K562 (cell line): ENCODE results near the gene RAI14. TPM values are rescaled to one million over a fixed set of nuclear protein-coding genes. Genes with fewer than 3 reads are reported as not detected.

Source experiments
- ATF1 ChIP-seq, 2 experiments: fragments of 450-650 bp in 1 of 2; IDR thresholded peaks; 2 replicates each; pipeline ENCODE4 v1.6.1; 2016; ENCODE audit warnings: missing compliant biosample characterization in 1 of 2, missing genetic modification characterization in 1 of 2
- CBFA2T2 ChIP-seq: fragments of 450-650 bp; conservative IDR thresholded peaks from 2 replicates; pipeline ENCODE4 v1.6.1; 2017; ENCODE audit warnings: mild to moderate bottlenecking
- CBFA2T3 ChIP-seq: fragments of 450-650 bp; IDR thresholded peaks from 2 replicates; pipeline ENCODE4 v1.6.1; 2017
- CEBPG ChIP-seq, 3 experiments: fragments of 200-800 bp in 1 of 3; sonication (Bioruptor generic) in 1 of 3; sonication (generic) in 1 of 3; formaldehyde crosslinking in 1 of 3; IDR thresholded peaks in 2 of 3; conservative IDR thresholded peaks in 1 of 3; 2 replicates each; pipeline versions ENCODE4 v1.6.1 to v1.8.0; 2016 to 2022; ENCODE audit warnings: missing compliant biosample characterization in 2 of 3, missing genetic modification characterization in 2 of 3, mild to moderate bottlenecking in 1 of 3, missing genetic modification reagents in 1 of 3
- FOS ChIP-seq: IDR thresholded peaks from 3 replicates; pipeline ENCODE4 v1.6.1; 2011; ENCODE audit not compliant: insufficient read length; ENCODE audit errors: extremely low read depth
- GMEB1 ChIP-seq: fragments of 250-450 bp; sonication (Bioruptor Pico); IDR thresholded peaks from 2 replicates; pipeline ENCODE4 v1.4.0; 2020; ENCODE audit warnings: mild to moderate bottlenecking
- KDM1A ChIP-seq, 2 experiments: fragments of 450-650 bp; IDR thresholded peaks; 2 replicates each; pipeline ENCODE4 v1.6.1; 2016; ENCODE audit warnings: mild to moderate bottlenecking in 2 of 2
- NFXL1 ChIP-seq: fragments of 450-650 bp; formaldehyde crosslinking; IDR thresholded peaks from 2 replicates; pipeline ENCODE4 v1.4.0; 2021; ENCODE audit warnings: mild to moderate bottlenecking
- NFYB ChIP-seq: IDR thresholded peaks from 2 replicates; pipeline ENCODE4 v1.6.1; 2011; ENCODE audit warnings: mild to moderate bottlenecking, moderate library complexity; ENCODE audit not compliant: insufficient read length; ENCODE audit errors: extremely low read depth
- PBX2 ChIP-seq, 2 experiments: IDR thresholded peaks in 1 of 2; conservative IDR thresholded peaks in 1 of 2; 2 replicates each; pipeline ENCODE4 v1.6.1; 2016; ENCODE audit warnings: low read depth in 2 of 2, mild to moderate bottlenecking in 1 of 2, missing compliant biosample characterization in 1 of 2, missing genetic modification characterization in 1 of 2, moderate library complexity in 1 of 2
- PHF8 ChIP-seq: fragments of 200-600 bp; sonication (generic); IDR thresholded peaks from 2 replicates; pipeline ENCODE4 v1.6.1; 2012; ENCODE audit warnings: mixed run types, mild to moderate bottlenecking, inconsistent platforms, low read length, moderate library complexity, borderline replicate concordance
- SMARCB1 ChIP-seq: IDR thresholded peaks from 2 replicates; pipeline ENCODE4 v1.6.1; 2011; ENCODE audit warnings: improper control_type of control experiment, low read depth; ENCODE audit not compliant: insufficient read length
- TEAD2 ChIP-seq: fragments of 450-650 bp; IDR thresholded peaks from 2 replicates; pipeline ENCODE4 v1.6.1; 2016; ENCODE audit warnings: missing genetic modification characterization, control low read depth, missing compliant biosample characterization
- ZNF253 ChIP-seq: fragments of 250-450 bp; sonication (Bioruptor Pico); conservative IDR thresholded peaks from 2 replicates; pipeline ENCODE4 v1.6.1; 2021; ENCODE audit warnings: mild to moderate bottlenecking
- ZNF274 ChIP-seq: IDR thresholded peaks from 2 replicates; pipeline ENCODE4 v1.6.1; 2011; ENCODE audit warnings: low read depth, mild to moderate bottlenecking, low read length, moderate library complexity, borderline replicate concordance
- ZNF431 ChIP-seq: sonication (generic); formaldehyde crosslinking; IDR thresholded peaks from 2 replicates; pipeline ENCODE4 v1.8.0; 2022; ENCODE audit warnings: mild to moderate bottlenecking, missing genetic modification reagents
- ZNF639 ChIP-seq, 2 experiments: fragments of 200-800 bp in 1 of 2; sonication (Bioruptor generic) in 1 of 2; sonication (generic) in 1 of 2; formaldehyde crosslinking in 1 of 2; IDR thresholded peaks in 1 of 2; conservative IDR thresholded peaks in 1 of 2; 2 replicates each; pipeline versions ENCODE4 v1.5.0 to v1.6.1; 2016 to 2020; ENCODE audit warnings: missing compliant biosample characterization in 1 of 2, missing genetic modification characterization in 1 of 2, missing genetic modification reagents in 1 of 2
- polyA plus RNA-seq, 8 experiments: library from polyadenylated mRNA; depleted of rRNA in 4 of 8; stranded (reverse) in 5 of 8; unstranded in 3 of 8; fragments of >200 nt; fragmentation: Nextera tagmentation in 2 of 8; fragmentation: Illumina TruSeq in 1 of 8; extraction: Ambion mirVana in 2 of 8; extraction: Trizol in 1 of 8; gene quantifications; 2 replicates each; pipeline versions ENCODE4 v1.2.1 to v1.2.3, GENCODE V29; 2011 to 2014; ENCODE audit warnings: inconsistent platforms in 1 of 8, missing spikeins in 1 of 8
- total RNA-seq, 7 experiments: library from RNA; depleted of rRNA in 6 of 7; stranded (reverse); fragments of >200 nt in 6 of 7; fragmentation: Illumina TruSeq in 2 of 7; extraction: Trizol in 2 of 7; gene quantifications; 2 replicates each; pipeline versions ENCODE4 v1.2.1 to v1.2.3, GENCODE V29; 2011 to 2021; ENCODE audit warnings: low replicate concordance in 1 of 7
- TF ChIP-seq, protein P1 (sequence below): fragments of 450-650 bp; formaldehyde crosslinking; IDR thresholded peaks from 2 replicates; pipeline ENCODE4 v1.4.0; 2022; ENCODE audit warnings: missing genetic modification characterization

Gene RAI14
- total and polyA plus RNA-seq, 9 of the 15 experiments (the other 6 are each of a cell fraction or from before 2014, with no cell fraction given): 11.3 to 82.5 (median 34.8) TPM

DNA sequence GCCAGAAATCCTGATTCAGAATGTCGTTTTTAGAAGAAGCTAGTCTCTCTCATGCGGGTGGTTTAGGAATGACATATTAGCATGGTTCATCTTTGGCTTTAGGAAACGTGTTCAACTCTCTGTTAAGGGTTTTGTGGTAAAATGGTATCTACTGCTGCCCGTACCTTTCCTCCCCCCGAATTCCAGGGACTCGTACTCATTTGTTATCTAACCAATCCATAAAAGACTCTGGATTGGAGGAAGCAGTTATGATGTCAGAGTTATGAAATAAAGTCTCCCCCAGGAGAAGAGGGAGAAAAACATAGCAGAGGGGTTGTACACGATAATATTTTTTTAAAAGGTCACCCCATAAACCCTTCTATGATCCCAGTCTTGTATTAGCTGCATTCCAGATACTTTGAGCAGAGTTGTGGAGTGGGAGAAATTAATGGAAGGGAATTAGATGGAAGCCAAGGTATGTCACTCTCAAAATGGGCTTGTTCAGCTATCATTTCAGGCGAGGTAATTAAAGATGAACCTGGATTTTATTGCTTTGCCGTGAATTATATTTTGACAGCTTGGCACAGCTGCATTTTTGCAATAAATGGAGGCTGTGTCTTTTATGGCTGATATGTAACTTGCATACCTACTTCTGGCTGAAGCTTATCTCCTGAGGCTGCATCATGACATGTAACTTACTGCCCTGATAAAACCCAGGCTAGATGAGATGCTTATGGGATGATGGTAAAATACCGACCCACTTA is 31.3 kb downstream of the RAI14 start (continued):
- TF ChIP-seq, protein P1, sequence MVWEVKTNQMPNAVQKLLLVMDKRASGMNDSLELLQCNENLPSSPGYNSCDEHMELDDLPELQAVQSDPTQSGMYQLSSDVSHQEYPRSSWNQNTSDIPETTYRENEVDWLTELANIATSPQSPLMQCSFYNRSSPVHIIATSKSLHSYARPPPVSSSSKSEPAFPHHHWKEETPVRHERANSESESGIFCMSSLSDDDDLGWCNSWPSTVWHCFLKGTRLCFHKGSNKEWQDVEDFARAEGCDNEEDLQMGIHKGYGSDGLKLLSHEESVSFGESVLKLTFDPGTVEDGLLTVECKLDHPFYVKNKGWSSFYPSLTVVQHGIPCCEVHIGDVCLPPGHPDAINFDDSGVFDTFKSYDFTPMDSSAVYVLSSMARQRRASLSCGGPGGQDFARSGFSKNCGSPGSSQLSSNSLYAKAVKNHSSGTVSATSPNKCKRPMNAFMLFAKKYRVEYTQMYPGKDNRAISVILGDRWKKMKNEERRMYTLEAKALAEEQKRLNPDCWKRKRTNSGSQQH (CRISPR knock-in tag): 0 out of 2 replicates have a peak, but pooled peaks have one; percentile 34
- no peak for TF ChIP-seq NFYB
- TF ChIP-seq CEBPG (CRISPR knock-in tag; IDR thresholded peaks at IDR 0.05): no peak; the same call in 1 of the 2 replicates
- peak in 1 of 2 experiments; percentile 63; a peak in 3 of 4 replicates for TF ChIP-seq CEBPG (tag; conservative IDR thresholded peaks at IDR 0.05 in 1 of 2, IDR thresholded peaks at IDR 0.05 in 1 of 2)
- TF ChIP-seq PBX2 (CRISPR knock-in tag; IDR thresholded peaks at IDR 0.05; ENCODE audit: low read depth): no peak
- peak; percentile 68 for TF ChIP-seq PBX2 (tag; conservative IDR thresholded peaks at IDR 0.05; ENCODE audit: low read depth)
- TF ChIP-seq NFXL1: no peak
- peak; percentile 23 for TF ChIP-seq SMARCB1
- TF ChIP-seq ZNF253 (CRISPR knock-in tag): no peak
- TF ChIP-seq ZNF274: no peak
- TF ChIP-seq KDM1A (IDR thresholded peaks at IDR 0.05): peak in 1 of 2 experiments; percentile 25; a peak in 1 of 4 replicates
- TF ChIP-seq TEAD2 (tag): peak; percentile 9; the same call in 1 of the 2 replicates
- TF ChIP-seq ZNF639 (CRISPR knock-in tag; conservative IDR thresholded peaks at IDR 0.05 in 1 of 2, IDR thresholded peaks at IDR 0.05 in 1 of 2): 0 out of 4 replicates have a peak, but pooled peaks of 1 of the 2 experiments have one; percentile 23
- no peak for TF ChIP-seq ZNF431 (CRISPR knock-in tag)
- TF ChIP-seq FOS: no peak
- TF ChIP-seq CBFA2T3: peak; percentile 44
- TF ChIP-seq PHF8: peak; percentile 0; the same call in 1 of the 2 replicates
- 0 out of 2 replicates have a peak, but pooled peaks have one; percentile 12 for TF ChIP-seq GMEB1
- TF ChIP-seq ATF1 (CRISPR knock-in tag; IDR thresholded peaks at IDR 0.05): no peak
- 0 out of 2 replicates have a peak, but pooled peaks have one; percentile 4 for TF ChIP-seq ATF1 (tag; IDR thresholded peaks at IDR 0.05)
- peak; percentile 28 for TF ChIP-seq CBFA2T2
